GM19395 (cell line): ENCODE measurements around the gene FADS2.

Source experiments
- ATAC-seq: cut with Tn5 transposase; IDR thresholded peaks from one replicate; pipeline ENCODE4 v1.9.1; 2021; ENCODE audit warnings: mild to moderate bottlenecking, moderate library complexity; ENCODE audit not compliant: unreplicated experiment

FADS2 gene

DNA sequence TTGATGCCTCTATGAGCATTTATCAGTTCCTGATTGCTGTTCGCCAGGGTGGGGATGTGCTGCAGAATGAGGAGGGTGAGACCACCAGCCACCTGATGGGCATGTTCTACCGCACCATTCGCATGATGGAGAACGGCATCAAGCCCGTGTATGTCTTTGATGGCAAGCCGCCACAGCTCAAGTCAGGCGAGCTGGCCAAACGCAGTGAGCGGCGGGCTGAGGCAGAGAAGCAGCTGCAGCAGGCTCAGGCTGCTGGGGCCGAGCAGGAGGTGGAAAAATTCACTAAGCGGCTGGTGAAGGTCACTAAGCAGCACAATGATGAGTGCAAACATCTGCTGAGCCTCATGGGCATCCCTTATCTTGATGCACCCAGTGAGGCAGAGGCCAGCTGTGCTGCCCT lies 32.6 kb upstream of the FADS2 start:
- ATAC-seq, result no peak

DNA sequence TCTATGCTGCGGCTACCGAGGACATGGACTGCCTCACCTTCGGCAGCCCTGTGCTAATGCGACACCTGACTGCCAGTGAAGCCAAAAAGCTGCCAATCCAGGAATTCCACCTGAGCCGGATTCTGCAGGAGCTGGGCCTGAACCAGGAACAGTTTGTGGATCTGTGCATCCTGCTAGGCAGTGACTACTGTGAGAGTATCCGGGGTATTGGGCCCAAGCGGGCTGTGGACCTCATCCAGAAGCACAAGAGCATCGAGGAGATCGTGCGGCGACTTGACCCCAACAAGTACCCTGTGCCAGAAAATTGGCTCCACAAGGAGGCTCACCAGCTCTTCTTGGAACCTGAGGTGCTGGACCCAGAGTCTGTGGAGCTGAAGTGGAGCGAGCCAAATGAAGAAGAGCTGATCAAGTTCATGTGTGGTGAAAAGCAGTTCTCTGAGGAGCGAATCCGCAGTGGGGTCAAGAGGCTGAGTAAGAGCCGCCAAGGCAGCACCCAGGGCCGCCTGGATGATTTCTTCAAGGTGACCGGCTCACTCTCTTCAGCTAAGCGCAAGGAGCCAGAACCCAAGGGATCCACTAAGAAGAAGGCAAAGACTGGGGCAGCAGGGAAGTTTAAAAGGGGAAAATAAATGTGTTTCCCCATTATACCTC lies 32.1 kb upstream of the FADS2 start:
- ATAC-seq, result no peak

DNA sequence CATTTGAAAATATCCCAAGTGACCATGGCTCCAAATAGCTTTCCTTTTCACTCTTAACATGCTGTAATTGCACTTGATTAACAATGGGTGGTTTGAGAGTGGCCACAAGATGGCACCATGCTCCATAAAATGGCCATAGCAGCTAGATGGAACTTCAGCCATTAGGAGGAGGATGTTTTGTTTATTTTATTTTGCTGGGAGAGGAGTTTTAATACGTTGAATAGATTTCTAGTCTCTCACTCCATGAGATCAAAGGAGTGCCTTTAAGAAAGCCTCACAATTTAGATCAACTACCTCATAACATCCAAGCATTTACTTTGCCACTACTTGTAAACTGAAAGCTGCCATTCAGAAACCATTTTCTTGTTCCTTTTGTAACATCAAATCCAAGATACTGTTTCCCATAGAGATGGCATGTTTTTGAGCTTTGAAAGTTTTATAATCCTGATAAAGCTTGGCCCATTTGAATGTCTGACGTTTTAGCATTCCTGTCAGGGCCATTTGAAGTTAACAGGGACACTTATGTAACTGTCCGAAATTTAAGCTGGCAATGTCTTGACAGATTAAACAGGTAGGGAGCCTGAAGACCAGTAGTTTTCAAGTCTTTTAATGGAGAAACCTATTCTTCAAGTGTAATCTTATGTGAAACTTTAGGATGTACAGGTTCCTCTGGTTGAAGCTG lies 30.7 kb upstream of the FADS2 start:
- ATAC-seq, result no peak

- no peak for ATAC-seq
These were observed 28.3 kb upstream of the FADS2 start for GRCh38 chr11:61799665-61800284.

DNA sequence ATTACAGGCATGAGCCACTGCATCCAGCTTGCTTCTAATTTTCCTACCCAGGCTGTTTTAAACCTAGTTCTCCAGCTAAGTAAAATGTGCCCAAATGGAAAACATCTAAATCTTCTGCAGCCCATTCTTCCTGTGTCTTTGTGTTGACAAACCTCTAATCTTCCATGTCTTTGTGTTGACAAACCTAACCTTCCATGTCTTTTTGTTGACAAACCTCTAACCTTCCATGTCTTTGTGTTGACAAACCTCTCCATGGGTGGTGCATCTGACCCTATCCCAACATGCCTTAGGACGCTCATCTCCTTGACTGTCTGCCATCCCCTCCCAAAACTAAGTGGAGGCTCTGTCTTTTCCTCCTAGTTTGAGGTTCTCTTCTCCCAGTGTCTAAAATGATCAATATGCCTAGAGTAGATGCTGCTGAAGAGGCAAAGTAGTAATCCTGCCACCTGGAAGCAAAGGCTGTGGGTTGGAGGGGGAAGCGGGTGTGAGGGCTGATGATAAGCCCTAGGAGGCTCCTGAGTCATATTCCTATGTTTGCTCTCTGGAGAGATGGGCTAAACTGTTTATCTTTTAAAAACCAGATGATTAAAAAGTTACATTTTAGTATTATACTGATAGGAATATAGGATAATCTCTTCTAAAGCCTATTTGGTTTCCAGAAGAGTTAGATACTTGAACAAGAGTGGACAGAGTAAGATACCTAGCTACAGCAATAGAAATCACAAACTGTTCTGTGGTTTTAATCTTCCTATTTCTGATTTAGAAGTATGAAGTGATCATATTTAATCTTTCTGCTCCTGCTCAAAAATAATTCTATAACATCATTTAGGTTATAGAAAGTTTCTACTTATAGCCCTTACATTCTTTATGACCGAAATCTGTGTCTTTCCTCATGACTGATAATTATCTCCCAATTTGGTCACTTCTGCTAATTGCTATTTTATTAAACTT lies 27.5 kb upstream of the FADS2 start:
- ATAC-seq, result no peak

DNA sequence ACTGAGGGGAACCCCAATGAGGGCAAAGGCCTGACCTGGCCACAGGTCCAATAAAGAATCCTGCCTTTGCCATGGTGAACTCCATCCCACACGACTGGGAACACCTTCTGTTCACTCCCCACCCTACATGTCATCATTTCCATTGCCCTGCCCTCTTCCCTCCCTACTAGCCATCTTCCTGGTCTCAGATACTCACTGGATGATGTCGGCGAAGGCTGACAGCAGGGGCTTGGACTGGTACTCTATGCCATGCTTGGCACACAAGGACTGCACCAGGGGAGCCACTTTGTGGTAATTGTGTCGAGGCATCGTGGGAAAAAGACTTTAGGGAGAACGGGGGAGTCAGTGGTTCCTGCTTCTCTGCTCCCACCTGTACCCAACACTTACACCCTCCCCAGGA lies 25.5 kb upstream of the FADS2 start:
- ATAC-seq, result no peak

- ATAC-seq, result no peak
These were observed 24.0 kb upstream of the FADS2 start for GRCh38 chr11:61803889-61804647.

GRCh38 chr11:61805146-61805545 lies 23.0 kb upstream of the FADS2 start:
- no peak for ATAC-seq

- no peak for ATAC-seq
These were observed 21.3 kb upstream of the FADS2 start for GRCh38 chr11:61806785-61807184.

GRCh38 chr11:61810671-61811175 lies 17.4 kb upstream of the FADS2 start:
- ATAC-seq, result no peak

DNA sequence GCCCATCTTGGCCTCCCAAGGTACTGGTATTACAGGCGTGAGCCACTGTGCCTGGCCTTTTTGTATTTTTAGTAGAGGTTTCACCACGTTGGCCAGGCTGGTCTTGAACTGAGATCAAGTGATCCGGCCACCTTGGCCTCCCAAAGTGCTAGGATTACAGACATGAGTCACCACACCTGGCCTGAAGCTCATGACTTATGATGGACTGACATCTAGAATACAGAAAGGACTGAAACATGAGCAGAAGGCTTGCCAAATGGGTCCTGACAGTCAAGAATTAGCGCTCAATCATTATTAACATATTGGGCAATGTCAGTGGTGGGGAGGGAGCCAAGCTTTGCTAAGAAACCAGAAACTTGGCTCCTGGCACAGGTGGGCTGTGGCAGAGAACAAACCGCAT lies 16.3 kb upstream of the FADS2 start:
- ATAC-seq, result no peak

DNA sequence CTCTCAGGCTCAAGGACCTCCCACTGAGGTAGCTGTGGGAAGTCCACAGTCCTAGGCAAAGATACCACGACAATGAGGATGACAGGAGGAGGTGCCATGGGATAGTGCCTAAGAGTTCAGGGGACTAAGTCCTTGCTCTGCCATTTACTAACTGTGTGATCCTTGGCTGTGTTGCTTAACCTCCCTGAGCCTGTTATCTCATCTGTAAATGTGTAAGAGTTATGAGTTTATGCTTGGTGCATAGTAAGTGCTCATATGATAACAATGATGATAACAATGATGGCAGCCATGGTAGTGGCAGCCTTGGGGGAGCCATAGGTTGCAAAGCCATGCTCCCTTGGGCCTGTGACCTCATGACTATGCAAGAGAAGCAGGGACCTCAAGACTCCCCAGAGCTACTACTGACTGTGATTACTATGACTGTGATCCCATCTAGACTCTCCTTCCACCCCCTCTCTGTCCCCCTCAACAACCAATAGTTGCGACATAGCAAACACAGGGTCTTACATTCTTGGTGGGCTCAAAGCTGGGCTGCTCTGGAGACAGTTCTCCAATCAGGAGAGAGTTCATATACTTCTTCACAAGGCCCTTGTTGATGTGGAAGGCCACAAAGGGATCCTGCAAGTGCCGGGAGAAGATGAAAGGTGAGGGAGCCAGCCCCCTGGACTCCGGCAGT lies 15.2 kb upstream of the FADS2 start:
- ATAC-seq, result no peak

- ATAC-seq, result peak; percentile 4
These were observed 13.7 kb upstream of the FADS2 start for GRCh38 chr11:61814247-61814957.

- ATAC-seq, result peak; percentile 59
These were observed 12.9 kb upstream of the FADS2 start for GRCh38 chr11:61814958-61815789.

GRCh38 chr11:61815790-61816735 lies 12.0 kb upstream of the FADS2 start:
- peak; percentile 42 for ATAC-seq

GRCh38 chr11:61816736-61817455 lies 11.2 kb upstream of the FADS2 start, which contains the start of gene FADS1:
FADS1 (minus strand) TSS chr11:61817003; CDS start chr11:61816929, 74 bp downstream.
- ATAC-seq, result peak; percentile 48
